HepG2 (cell line): ENCODE results near the gene HSP90AA1. TPM values are rescaled to one million over a fixed set of nuclear protein-coding genes. Genes with fewer than 3 reads are reported as not detected.

ENCODE experiments used
- ARHGAP35 ChIP-seq: sonication (generic); formaldehyde crosslinking; IDR thresholded peaks from 2 replicates; pipeline ENCODE4 v1.9.0; 2022; ENCODE audit warnings: mild to moderate bottlenecking, inconsistent platforms, moderate library complexity, missing genetic modification reagents, borderline replicate concordance
- ATF1 ChIP-seq: IDR thresholded peaks from 2 replicates; pipeline ENCODE4 v1.6.1; 2016; ENCODE audit warnings: mild to moderate bottlenecking, control low read depth
- CBX5 ChIP-seq: sonication (generic); formaldehyde crosslinking; IDR thresholded peaks from 2 replicates; pipeline ENCODE4 v1.4.0; 2020; ENCODE audit warnings: missing genetic modification reagents, borderline replicate concordance
- ETV6 ChIP-seq: sonication (generic); formaldehyde crosslinking; conservative IDR thresholded peaks from 2 replicates; pipeline ENCODE4 v1.4.0; 2020; ENCODE audit warnings: missing genetic modification reagents
- GATAD2A ChIP-seq: IDR thresholded peaks from 2 replicates; pipeline ENCODE4 v1.6.1; 2016
- GZF1 ChIP-seq: sonication (generic); formaldehyde crosslinking; IDR thresholded peaks from 2 replicates; pipeline ENCODE4 v1.5.1; 2020; ENCODE audit warnings: mild to moderate bottlenecking, missing genetic modification reagents
- MED8 ChIP-seq: sonication (generic); formaldehyde crosslinking; IDR thresholded peaks from 2 replicates; pipeline ENCODE4 v1.8.1; 2023; ENCODE audit warnings: mild to moderate bottlenecking, missing genetic modification reagents; ENCODE audit not compliant: insufficient replicate concordance
- NFIC ChIP-seq: IDR thresholded peaks from 2 replicates; pipeline ENCODE4 v1.6.1; 2012; ENCODE audit warnings: mild to moderate bottlenecking, low read length, inconsistent platforms
- PHF20 ChIP-seq: sonication (generic); formaldehyde crosslinking; IDR thresholded peaks from 2 replicates; pipeline ENCODE4 v1.5.0; 2020; ENCODE audit warnings: mild to moderate bottlenecking, missing genetic modification reagents
- RBM39 ChIP-seq: fragments of 200-400 bp; formaldehyde crosslinking; IDR thresholded peaks from one replicate; pipeline ENCODE4 v1.6.1; 2018; ENCODE audit warnings: antibody characterized with exemption, mild to moderate bottlenecking, low read depth, low read length; ENCODE audit not compliant: poor library complexity, severe bottlenecking
- SNAI1 ChIP-seq: sonication (generic); formaldehyde crosslinking; IDR thresholded peaks from 2 replicates; pipeline ENCODE4 v1.5.0; 2020; ENCODE audit warnings: mild to moderate bottlenecking, missing genetic modification reagents, borderline replicate concordance
- YEATS4 ChIP-seq: sonication (generic); formaldehyde crosslinking; IDR thresholded peaks from 2 replicates; pipeline ENCODE4 v1.4.0; 2020; ENCODE audit warnings: missing genetic modification reagents, borderline replicate concordance
- ZNF224 ChIP-seq: sonication (generic); formaldehyde crosslinking; IDR thresholded peaks from 2 replicates; pipeline ENCODE4 v1.5.0; 2020; ENCODE audit warnings: mild to moderate bottlenecking, missing genetic modification reagents
- ZNF546 ChIP-seq: sonication (generic); formaldehyde crosslinking; conservative IDR thresholded peaks from 2 replicates; pipeline ENCODE4 v1.8.1; 2023; ENCODE audit warnings: mild to moderate bottlenecking, missing genetic modification reagents
- ZNF558 ChIP-seq: sonication (generic); formaldehyde crosslinking; IDR thresholded peaks from 2 replicates; pipeline ENCODE4 v1.9.0; 2022; ENCODE audit warnings: mild to moderate bottlenecking, missing genetic modification reagents, borderline replicate concordance
- ZNF713 ChIP-seq: sonication (generic); formaldehyde crosslinking; IDR thresholded peaks from 2 replicates; pipeline ENCODE4 v1.4.0; 2020; ENCODE audit warnings: mild to moderate bottlenecking, missing genetic modification reagents
- polyA plus RNA-seq, 8 experiments: library from polyadenylated mRNA; depleted of rRNA in 3 of 8; stranded (reverse) in 7 of 8; unstranded in 1 of 8; fragments of >200 nt; fragmentation: Illumina TruSeq in 4 of 8; extraction: Trizol in 4 of 8; gene quantifications; 2 replicates each; pipeline versions ENCODE4 v1.2.1 to v1.2.3, GENCODE V29; 2011 to 2016; ENCODE audit warnings: low read depth in 4 of 8, missing spikeins in 1 of 8, mixed read lengths in 1 of 8; ENCODE audit not compliant: insufficient read depth in 1 of 8
- total RNA-seq, 5 experiments: library from RNA; depleted of rRNA; stranded (reverse); fragments of >200 nt; fragmentation: Illumina TruSeq; extraction: Trizol; gene quantifications; 2 replicates each; pipeline ENCODE4 v1.2.3, GENCODE V29; 2016; ENCODE audit warnings: low read depth in 1 of 5
- TF ChIP-seq, protein P1 (sequence below): sonication (generic); formaldehyde crosslinking; IDR thresholded peaks from 2 replicates; pipeline ENCODE4 v1.4.0; 2020; ENCODE audit warnings: mild to moderate bottlenecking, missing genetic modification reagents
- TF ChIP-seq, protein P2 (sequence below): sonication (generic); formaldehyde crosslinking; IDR thresholded peaks from 2 replicates; pipeline ENCODE4 v1.4.0; 2020; ENCODE audit warnings: low read depth, mild to moderate bottlenecking, missing genetic modification reagents
- TF ChIP-seq, protein P3 (sequence below): sonication (generic); formaldehyde crosslinking; conservative IDR thresholded peaks from 2 replicates; pipeline ENCODE4 v1.8.1; 2023; ENCODE audit warnings: missing genetic modification reagents

Gene HSP90AA1
- total and polyA plus RNA-seq, 2 of the 13 experiments (the other 11 are each of a cell fraction or from before 2014, with no cell fraction given): 262 to 636 TPM

DNA sequence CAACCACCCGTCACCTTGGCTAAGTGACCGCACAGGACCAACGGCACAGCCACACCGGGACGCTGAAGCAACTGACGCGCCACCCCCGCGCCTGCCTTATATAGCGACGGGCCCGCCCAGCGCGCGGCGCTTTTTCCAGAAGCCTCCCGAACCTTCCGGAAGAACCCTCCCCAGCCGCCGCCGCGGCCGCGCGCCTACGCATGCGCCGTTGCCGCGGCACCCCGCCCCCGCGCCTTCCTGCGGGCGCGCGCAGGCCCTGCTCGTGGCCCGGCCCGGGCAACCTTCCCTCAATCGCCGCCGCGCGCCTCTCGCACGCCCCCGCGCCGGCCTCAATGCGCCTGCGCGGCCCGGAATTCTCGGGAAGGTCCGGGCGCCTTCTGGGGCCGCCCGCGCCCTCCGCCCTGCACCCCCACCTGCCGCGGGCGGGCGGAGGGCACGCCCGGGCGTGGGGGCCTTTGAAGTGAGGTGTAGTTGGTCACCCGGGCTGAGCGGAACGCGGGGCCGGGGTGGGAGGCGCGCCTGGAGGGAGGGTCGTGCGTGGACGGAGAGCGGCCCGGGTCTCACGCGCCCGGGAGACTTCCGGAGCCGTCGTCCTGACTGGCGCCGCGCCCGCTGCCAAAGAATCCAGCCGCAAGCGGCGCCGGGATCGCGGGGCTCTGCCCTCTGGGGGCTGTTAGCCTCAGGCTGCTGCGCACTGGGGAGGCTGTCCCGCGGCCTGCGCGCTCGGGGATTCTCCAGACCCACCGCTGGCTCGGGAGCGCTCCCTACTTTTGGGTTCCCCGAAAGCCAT lies at the start of gene HSP90AA1 (continued):
- TF ChIP-seq ZNF713 (CRISPR knock-in tag) (peak; percentile 38; the same call in 1 of the 2 replicates), ETV6 (CRISPR knock-in tag) (no peak), ARHGAP35 (no peak), YEATS4 (CRISPR knock-in tag) (peak; percentile 88), RBM39 (peak; percentile 76), NFIC (no peak), ZNF224 (CRISPR knock-in tag) (peak; percentile 55; the same call in 1 of the 2 replicates), GATAD2A (CRISPR knock-in tag) (no peak), SNAI1 (peak; percentile 78; the same call in 1 of the 2 replicates), ATF1 (CRISPR knock-in tag) (no peak), GZF1 (CRISPR knock-in tag) (no peak), PHF20 (CRISPR knock-in tag) (peak; percentile 70), CBX5 (CRISPR knock-in tag) (no peak), MED8 (CRISPR knock-in tag) (no peak), ZNF558 (peak; percentile 94; the same call in 1 of the 2 replicates), ZNF546 (CRISPR knock-in tag) (no peak; the same call in 1 of the 2 replicates)
- TF ChIP-seq, protein P1, sequence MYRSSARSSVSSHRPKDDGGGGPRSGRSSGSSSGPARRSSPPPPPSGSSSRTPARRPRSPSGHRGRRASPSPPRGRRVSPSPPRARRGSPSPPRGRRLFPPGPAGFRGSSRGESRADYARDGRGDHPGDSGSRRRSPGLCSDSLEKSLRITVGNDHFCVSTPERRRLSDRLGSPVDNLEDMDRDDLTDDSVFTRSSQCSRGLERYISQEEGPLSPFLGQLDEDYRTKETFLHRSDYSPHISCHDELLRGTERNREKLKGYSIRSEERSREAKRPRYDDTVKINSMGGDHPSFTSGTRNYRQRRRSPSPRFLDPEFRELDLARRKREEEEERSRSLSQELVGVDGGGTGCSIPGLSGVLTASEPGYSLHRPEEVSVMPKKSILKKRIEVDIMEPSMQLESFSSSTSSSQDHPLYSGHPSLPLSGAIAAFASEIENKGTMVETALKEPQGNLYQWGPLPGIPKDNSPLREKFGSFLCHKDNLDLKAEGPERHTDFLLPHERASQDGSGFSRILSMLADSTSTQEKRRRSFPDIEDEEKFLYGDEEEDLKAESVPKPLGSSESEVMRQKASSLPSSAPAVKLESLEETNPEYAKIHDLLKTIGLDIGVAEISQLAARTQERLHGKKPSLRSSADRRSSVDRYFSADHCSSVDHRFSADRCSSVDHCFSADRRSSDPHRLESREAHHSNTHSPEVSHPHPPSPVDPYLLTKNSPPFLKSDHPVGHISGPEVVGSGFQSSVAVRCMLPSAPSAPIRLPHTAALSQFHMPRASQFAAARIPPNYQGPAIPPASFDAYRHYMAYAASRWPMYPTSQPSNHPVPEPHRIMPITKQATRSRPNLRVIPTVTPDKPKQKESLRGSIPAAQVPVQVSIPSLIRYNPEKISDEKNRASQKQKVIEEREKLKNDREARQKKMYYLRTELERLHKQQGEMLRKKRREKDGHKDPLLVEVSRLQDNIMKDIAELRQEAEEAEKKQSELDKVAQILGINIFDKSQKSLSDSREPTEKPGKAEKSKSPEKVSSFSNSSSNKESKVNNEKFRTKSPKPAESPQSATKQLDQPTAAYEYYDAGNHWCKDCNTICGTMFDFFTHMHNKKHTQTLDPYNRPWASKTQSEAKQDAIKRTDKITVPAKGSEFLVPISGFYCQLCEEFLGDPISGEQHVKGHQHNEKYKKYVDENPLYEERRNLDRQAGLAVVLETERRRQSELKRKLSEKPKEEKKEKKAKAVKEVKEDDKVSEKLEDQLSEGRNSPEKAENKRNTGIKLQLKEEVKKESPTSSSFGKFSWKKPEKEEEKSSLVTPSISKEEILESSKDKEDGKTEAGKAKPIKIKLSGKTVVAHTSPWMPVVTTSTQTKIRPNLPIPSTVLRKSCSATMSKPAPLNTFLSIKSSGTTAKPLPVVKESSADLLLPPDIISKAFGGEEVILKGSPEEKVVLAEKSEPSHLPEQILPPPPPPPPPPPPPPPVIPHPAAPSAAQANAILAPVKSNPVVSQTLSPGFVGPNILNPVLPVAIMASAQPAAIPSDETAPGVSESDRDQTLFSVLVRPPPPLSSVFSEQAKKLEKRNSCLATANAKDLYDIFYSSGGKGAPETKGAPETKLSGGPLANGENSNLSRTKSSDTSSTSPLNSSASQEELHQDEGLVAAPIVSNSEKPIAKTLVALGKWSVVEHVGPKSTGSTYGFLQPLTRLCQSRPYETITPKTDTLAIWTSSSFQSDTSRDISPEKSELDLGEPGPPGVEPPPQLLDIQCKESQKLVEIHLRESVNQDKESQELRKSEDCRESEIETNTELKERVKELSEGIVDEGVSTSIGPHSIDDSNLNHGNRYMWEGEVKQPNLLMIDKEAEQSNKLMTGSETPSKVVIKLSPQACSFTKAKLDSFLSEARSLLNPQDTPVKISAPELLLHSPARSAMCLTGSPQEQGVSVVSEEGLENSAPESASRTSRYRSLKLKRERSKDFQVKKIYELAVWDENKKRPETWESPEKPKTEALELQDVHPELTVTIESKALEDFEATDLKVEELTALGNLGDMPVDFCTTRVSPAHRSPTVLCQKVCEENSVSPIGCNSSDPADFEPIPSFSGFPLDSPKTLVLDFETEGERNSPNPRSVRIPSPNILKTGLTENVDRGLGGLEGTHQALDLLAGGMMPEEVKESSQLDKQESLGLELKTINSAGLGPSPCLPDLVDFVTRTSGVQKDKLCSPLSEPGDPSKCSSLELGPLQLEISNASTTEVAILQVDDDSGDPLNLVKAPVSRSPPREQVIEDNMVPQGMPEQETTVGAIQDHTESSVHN (CRISPR knock-in tag): no peak
- TF ChIP-seq, protein P2, sequence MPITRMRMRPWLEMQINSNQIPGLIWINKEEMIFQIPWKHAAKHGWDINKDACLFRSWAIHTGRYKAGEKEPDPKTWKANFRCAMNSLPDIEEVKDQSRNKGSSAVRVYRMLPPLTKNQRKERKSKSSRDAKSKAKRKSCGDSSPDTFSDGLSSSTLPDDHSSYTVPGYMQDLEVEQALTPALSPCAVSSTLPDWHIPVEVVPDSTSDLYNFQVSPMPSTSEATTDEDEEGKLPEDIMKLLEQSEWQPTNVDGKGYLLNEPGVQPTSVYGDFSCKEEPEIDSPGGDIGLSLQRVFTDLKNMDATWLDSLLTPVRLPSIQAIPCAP (CRISPR knock-in tag): no peak
- TF ChIP-seq, protein P3, sequence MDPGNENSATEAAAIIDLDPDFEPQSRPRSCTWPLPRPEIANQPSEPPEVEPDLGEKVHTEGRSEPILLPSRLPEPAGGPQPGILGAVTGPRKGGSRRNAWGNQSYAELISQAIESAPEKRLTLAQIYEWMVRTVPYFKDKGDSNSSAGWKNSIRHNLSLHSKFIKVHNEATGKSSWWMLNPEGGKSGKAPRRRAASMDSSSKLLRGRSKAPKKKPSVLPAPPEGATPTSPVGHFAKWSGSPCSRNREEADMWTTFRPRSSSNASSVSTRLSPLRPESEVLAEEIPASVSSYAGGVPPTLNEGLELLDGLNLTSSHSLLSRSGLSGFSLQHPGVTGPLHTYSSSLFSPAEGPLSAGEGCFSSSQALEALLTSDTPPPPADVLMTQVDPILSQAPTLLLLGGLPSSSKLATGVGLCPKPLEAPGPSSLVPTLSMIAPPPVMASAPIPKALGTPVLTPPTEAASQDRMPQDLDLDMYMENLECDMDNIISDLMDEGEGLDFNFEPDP (CRISPR knock-in tag): no peak
